ENCODE measurements around the gene PTPRM.

The PTPRM gene

DNA sequence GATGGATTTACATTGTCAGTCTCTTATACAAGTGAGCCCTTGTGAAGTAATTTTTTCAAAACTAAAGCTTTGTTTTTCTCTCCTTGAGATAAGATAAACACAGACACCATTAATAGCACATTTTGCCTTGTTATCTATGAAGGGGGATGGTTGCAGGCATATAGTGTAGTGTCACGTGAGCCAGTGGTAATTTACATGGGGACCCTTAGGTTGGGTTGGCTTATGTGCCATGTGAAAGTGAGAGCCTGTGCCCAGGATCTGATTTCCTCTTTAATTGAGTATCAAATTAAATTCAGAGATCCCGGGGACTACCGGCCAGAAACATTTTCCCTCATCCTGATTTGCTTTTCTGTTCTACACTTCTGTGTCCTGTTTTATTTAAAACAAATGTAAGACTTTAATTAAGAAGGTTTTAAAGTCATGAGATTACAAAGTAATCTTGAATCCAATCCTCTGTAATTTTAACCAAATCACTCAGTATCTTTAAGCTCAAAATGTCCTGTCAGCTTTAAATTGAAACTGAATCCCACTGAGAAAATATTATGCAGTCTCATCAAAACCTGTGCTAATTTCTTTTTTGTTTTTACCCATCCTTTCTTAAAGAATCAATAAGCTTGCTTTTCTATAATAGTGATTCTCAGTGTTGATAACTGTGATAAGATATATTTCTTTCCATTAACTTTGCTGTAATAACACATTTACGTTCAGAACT is 63.8 kb downstream of the PTPRM start:
- no peak for DNase-seq

DNA sequence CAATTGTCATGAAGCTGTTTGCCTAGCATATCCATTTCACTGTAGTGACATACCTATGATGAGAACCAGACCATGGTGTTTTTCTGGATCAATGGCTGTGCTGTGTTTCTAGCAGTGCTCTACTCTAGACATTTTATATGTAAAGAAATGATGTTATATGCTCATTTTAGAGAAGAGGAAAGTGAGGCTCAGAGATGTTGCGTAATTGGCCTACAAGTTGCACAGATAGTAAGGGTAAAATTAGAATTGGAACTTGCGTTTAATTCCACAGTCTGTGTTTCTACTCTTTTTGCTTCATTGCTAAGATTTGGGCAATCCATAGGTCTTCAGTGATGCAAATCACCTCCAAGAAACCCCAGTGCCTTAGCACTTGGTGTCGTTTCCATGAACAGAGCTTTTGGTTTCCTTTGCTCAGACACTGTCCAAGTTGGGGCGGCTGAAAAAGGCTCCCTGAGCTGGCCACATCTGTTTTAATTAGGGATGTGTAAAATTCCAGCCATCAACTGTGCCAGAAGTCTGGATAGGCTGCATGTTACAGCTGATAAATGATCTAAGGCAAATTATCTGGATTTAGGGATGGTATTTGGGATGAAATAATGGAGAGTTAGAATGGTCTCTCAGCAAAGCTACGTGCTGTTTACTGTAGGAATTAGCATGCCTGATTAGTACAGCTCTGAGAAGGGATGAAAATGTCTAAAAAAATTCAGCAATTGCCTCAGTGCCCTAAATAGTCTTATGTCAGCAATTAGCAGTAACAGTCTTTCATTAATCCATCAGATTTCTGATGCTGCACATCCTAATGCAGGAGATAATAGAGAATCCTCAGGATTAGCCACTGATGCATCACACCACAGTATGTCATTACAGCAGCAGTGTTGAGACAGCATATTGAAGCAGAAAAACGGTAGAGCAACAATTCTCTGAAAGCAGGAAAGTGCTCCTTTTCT is 65.3 kb downstream of the PTPRM start:
- DNase-seq, result no peak

- DNase-seq, result no peak
These were observed 66.1 kb downstream of the PTPRM start for GRCh38 chr18:7633171-7633570.

- DNase-seq, result no peak
These were observed 68.8 kb downstream of the PTPRM start for GRCh38 chr18:7635948-7636347.

GRCh38 chr18:7637269-7637668 is 70.2 kb downstream of the PTPRM start:
- DNase-seq, result no peak

DNA sequence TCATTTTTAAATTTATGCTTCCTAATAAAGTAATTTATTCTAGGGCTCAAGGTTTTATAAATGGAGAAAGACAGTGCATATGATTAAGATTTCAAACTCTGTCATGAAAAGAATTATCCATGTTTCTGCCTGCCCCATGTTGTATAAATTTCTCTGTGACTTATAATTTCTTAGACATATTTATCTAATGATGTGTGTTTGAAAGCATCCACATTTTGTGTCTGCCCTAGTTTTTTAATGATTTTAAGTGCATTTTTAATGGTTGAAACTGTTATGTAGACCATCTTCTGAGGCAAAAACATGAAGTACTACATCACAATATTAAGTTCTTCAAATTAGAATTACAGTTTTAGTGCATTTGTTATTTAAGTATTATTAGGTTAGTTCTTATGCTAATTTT is 71.2 kb downstream of the PTPRM start:
- DNase-seq, result no peak

DNA sequence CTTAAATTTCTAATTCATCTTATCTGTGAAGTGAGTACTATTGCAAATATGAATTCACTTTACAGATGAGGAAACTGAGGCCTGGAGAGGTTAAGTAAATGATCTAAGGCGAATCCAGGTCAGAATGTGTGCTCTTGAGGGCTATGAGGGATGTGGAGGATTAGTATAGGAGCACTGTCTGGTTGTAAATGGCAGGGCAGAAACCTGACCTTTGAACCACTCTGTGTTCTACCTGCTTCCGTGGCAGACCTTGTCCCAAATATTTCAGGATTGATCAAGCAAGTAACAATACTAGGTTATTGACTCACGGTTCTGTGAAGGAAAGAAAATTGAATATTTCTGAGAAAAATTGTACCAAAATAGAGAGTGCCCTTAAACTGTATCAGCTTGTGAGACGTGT is 74.7 kb downstream of the PTPRM start:
- no peak for DNase-seq

- DNase-seq, result no peak
These were observed 75.3 kb downstream of the PTPRM start for GRCh38 chr18:7642331-7642890.

- no peak for DNase-seq
These were observed 78.6 kb downstream of the PTPRM start for GRCh38 chr18:7645756-7646155.

DNA sequence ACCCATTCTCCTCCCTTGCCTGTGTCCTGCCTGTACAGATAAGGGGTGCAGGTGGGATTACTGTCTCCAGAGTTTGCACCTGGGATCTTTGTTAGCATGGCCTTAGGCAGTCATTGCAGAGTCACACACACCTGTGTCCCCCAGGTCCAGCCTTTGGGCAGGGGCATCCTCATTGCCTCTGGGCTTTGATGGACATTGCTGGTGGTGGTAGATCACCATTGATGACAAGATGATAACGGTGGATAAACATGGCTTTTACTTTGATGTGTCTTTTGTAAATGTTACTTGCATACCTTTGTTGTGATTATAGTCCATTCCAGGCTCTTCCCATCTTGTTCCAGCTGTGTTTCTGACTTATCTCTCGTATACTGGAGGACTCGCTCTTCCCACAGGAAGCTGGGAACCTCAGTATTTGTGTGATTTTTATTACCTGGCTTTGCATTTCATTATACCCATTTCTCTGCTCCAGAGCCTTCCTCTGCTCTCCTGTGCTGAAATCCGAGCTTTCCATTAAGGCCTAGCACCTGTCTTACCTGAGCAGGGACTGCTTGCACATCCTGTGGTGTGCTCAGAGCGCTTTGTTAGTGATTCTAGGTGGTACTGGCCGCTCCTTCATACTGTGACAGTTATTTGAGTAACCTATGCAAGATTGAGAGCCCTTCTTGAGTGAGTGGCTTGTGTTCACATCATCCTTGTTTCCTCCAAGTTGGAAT is 79.2 kb downstream of the PTPRM start:
- no peak for DNase-seq

- no peak for DNase-seq
These were observed 80.4 kb downstream of the PTPRM start for GRCh38 chr18:7647500-7647899.

GRCh38 chr18:7657050-7657449 is 89.9 kb downstream of the PTPRM start:
- DNase-seq, result no peak

DNA sequence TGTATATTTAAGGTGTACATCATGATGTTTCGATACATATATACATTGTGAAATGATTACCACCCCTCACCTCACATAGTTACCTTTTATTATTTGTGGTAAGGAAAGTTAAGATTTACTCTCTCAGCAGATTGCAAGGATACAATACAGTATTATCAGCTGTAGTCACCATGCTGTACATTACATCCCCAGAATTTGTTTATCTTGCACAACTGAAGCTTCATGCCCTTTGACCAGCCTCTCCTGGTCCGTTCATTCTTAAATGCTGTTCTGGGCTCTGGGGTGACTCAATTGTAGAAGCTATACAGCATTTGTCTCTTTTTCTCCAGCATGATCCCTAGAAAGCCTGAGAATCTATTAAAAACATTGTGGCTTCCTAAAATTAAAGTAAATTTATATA is 90.8 kb downstream of the PTPRM start:
- DNase-seq, result no peak

DNA sequence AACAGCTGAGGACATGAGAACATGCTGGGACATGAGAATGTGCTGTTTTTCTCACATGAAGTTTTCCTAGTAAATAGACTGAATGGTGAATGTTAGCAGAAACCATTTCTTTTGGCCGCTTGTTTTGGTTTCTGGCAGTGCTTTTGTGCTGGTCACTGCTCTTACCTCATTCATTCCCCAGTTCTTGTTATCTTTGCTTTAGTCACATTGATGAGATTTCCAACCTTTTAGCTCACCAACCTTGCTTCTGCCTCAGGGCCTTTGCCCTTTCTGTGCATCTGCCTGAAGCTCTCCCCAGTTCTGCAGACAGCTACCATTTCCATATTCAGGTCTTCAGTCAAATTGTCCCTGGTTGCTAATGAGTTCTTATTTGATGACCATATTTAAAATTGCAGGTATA is 91.6 kb downstream of the PTPRM start:
- no peak for DNase-seq

GRCh38 chr18:7661207-7661606 is 94.1 kb downstream of the PTPRM start:
- DNase-seq, result no peak

DNA sequence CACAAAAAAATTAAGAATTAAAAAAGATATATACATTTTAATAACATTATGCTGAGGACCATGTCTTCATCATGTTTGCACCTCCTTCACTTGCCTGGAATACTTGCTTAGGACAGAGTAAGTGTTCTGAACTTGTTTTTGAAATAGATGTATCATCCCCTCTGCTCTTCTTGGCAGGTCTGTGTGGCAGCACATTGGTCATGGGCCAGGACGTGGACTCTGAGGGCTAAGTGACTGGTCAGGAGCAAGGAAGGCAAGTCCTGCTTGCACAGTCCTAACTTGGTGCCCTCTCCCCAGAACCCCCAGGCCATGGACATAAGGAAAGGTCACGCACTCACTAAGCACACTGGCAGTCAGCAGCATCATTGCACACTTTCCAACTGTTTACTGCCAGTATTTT is 95.8 kb downstream of the PTPRM start:
- no peak for DNase-seq

- DNase-seq, result no peak
These were observed 96.5 kb downstream of the PTPRM start for GRCh38 chr18:7663366-7664312.

DNA sequence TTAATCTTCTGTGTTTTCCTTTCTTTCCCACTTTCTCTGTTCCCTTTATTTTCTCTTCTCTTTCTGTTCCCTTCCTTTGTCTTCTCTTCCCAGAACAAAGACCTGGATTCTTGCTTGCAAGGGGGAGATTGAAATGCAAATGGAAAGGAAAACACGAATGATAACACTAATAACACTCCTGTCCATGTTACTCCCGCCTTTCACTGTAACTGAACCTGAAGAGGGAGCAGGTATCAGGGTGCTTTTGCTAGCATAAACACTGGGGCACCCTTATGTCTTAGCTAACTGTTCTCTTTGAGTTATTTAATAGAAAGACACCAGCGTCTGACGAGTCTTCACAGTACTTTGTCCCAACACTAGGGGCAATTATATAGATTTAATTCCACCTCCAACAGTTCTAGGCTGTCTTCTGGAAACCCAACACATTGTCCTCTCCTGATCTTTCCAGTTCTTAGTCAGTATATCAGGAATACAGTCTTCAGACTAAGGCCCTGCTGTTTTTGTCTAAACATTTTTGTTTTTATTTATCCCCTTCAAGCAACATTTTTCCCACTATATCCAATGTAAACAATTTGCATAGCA is 99.2 kb downstream of the PTPRM start:
- DNase-seq, result no peak

DNA sequence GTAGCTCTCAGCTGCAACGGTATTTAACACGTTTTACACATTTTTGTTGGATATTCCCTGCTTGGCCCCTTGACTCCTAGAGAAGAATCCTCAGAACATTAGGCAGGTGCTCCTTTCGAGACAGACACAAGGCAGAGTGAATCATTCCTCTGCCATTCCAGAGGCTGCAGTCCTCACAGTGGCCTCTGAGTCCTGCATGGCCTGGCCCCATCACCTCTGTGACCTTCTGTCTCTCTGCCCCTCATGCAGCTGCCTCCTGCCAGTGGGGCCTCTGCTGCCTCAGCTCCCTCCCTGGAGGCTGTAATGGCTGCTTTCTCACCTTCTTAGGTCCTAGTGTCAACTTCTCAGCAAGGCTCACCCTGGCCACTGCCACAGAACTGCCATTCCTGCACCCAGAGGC is 101.3 kb downstream of the PTPRM start:
- DNase-seq, result no peak

GRCh38 chr18:7669361-7669760 is 102.2 kb downstream of the PTPRM start:
- no peak for DNase-seq

- no peak for DNase-seq
These were observed 104.0 kb downstream of the PTPRM start for GRCh38 chr18:7671105-7671504.

Data from NCI-H524 (cell line).